ENCODE measurements around the gene FAM53B. TPM values are rescaled to one million over a fixed set of nuclear protein-coding genes. Genes with fewer than 3 reads are reported as not detected.
"Not testable (repeated sequence)": the region's sequence is repeated elsewhere in the genome, so short reads cannot be mapped to it uniquely, and the experiment has no call there.

FAM53B gene
- polyA plus RNA-seq, 4 donors, result 22.3 to 37.4 (median 25.1) TPM

GRCh38 chr10:124619195-124619594, 125.0 kb downstream of the FAM53B start:
- DNase-seq (ENCODE audit: low read depth in 4 of 4, low spot score in 3 of 4), result no peak

- no peak for DNase-seq (ENCODE audit: low read depth in 4 of 4, low spot score in 3 of 4)
Observed at GRCh38 chr10:124618470-124619073, 125.6 kb downstream of the FAM53B start.

- DNase-seq (ENCODE audit: low read depth in 4 of 4, low spot score in 3 of 4), result no peak
Observed at GRCh38 chr10:124616836-124617130, 127.4 kb downstream of the FAM53B start.

GRCh38 chr10:124616040-124616835, 127.9 kb downstream of the FAM53B start:
- DNase-seq (ENCODE audit: low read depth in 4 of 4, low spot score in 3 of 4), result no peak

GRCh38 chr10:124615259-124615658, 128.9 kb downstream of the FAM53B start:
- no peak for DNase-seq (ENCODE audit: low read depth in 4 of 4, low spot score in 3 of 4)

- DNase-seq (ENCODE audit: low read depth in 4 of 4, low spot score in 3 of 4), result no peak
Observed at GRCh38 chr10:124614003-124614659, 130.0 kb downstream of the FAM53B start.

GRCh38 chr10:124612611-124613498, 131.3 kb downstream of the FAM53B start:
- DNase-seq (ENCODE audit: low read depth in 4 of 4, low spot score in 3 of 4), result no peak

GRCh38 chr10:124611738-124612137, 132.4 kb downstream of the FAM53B start:
- no peak for DNase-seq (ENCODE audit: low read depth in 4 of 4, low spot score in 3 of 4)

GRCh38 chr10:124610851-124611250, 133.3 kb downstream of the FAM53B start:
- DNase-seq (ENCODE audit: low read depth in 4 of 4, low spot score in 3 of 4), result not testable (repeated sequence)

- DNase-seq (ENCODE audit: low read depth in 4 of 4, low spot score in 3 of 4), result not testable (repeated sequence)
Observed at GRCh38 chr10:124610186-124610585, 134.0 kb downstream of the FAM53B start.

GRCh38 chr10:124609698-124610097, 134.5 kb downstream of the FAM53B start:
- no peak for DNase-seq (ENCODE audit: low read depth in 4 of 4, low spot score in 3 of 4)

GRCh38 chr10:124608093-124608721, 136.0 kb downstream of the FAM53B start:
- no peak for DNase-seq (ENCODE audit: low read depth in 4 of 4, low spot score in 3 of 4)

- DNase-seq (ENCODE audit: low read depth in 4 of 4, low spot score in 3 of 4), result no peak
Observed at GRCh38 chr10:124607693-124608092, 136.5 kb downstream of the FAM53B start.

- no peak for DNase-seq (ENCODE audit: low read depth in 4 of 4, low spot score in 3 of 4)
Observed at GRCh38 chr10:124606822-124607221, 137.4 kb downstream of the FAM53B start.

GRCh38 chr10:124605856-124606812, 138.0 kb downstream of the FAM53B start:
- no peak for DNase-seq (ENCODE audit: low read depth in 4 of 4, low spot score in 3 of 4)

GRCh38 chr10:124605481-124605855, 138.7 kb downstream of the FAM53B start:
- DNase-seq (ENCODE audit: low read depth in 4 of 4, low spot score in 3 of 4), result no peak

- DNase-seq (ENCODE audit: low read depth in 4 of 4, low spot score in 3 of 4), result no peak
Observed at GRCh38 chr10:124605001-124605370, 139.2 kb downstream of the FAM53B start.

- no peak for DNase-seq (ENCODE audit: low read depth in 4 of 4, low spot score in 3 of 4)
Observed at GRCh38 chr10:124604214-124605000, 139.8 kb downstream of the FAM53B start.

Data from left renal pelvis (tissue), 4 donors.